Loucy (cell line): Measurements from ENCODE around the gene STPG4.

Source experiments
- H2AFZ ChIP-seq: fragments of 200-600 bp; sonication (generic); 2 replicates; pipeline ENCODE4 v1.6.0; 2016; ENCODE audit warnings: antibody characterized with exemption, mild to moderate bottlenecking, low read length, moderate library complexity
- H3F3A ChIP-seq: fragments of 200-600 bp; 2 replicates; pipeline ENCODE4 v1.6.0; 2016; ENCODE audit warnings: antibody characterized with exemption, low read depth, mild to moderate bottlenecking
- H3K27me3 ChIP-seq: fragments of 200-600 bp; sonication (generic); 2 replicates; pipeline ENCODE4 v1.6.1; 2014; ENCODE audit warnings: low read length, mild to moderate bottlenecking; ENCODE audit not compliant: insufficient read depth, poor library complexity, severe bottlenecking
- H3K36me3 ChIP-seq: fragments of 200-600 bp; sonication (generic); 2 replicates; pipeline ENCODE4 v1.6.1; 2016; ENCODE audit warnings: low read length; ENCODE audit not compliant: insufficient read depth
- H3K4me1 ChIP-seq: fragments of 200-600 bp; sonication (generic); 2 replicates; pipeline ENCODE4 v1.5.1; 2014; ENCODE audit warnings: low read length, mild to moderate bottlenecking; ENCODE audit not compliant: insufficient read depth, poor library complexity, severe bottlenecking
- H3K4me2 ChIP-seq: fragments of 200-600 bp; sonication (generic); 2 replicates; pipeline ENCODE4 v1.6.0; 2014; ENCODE audit warnings: antibody characterized with exemption, low read length, low read depth, mild to moderate bottlenecking; ENCODE audit not compliant: poor library complexity, severe bottlenecking
- H3K4me3 ChIP-seq: fragments of 200-600 bp; sonication (generic); 2 replicates; pipeline ENCODE4 v1.5.1; 2014; ENCODE audit warnings: low read length, mild to moderate bottlenecking, mixed read lengths; ENCODE audit not compliant: poor library complexity, severe bottlenecking
- H3K79me2 ChIP-seq: fragments of 200-600 bp; sonication (generic); 2 replicates; pipeline ENCODE4 v1.6.1; 2014; ENCODE audit warnings: low read length; ENCODE audit not compliant: insufficient read depth
- H3K9ac ChIP-seq: fragments of 200-600 bp; sonication (generic); 2 replicates; pipeline ENCODE4 v1.6.0; 2014; ENCODE audit warnings: mild to moderate bottlenecking, low read depth, low read length, moderate library complexity; ENCODE audit not compliant: poor library complexity, severe bottlenecking
- H3K9me2 ChIP-seq: fragments of 200-600 bp; sonication (generic); replicated peaks from 2 replicates; pipeline ENCODE4 v1.6.1; 2016; ENCODE audit warnings: low read depth, low read length, mixed read lengths
- H3K9me3 ChIP-seq: fragments of 200-600 bp; sonication (generic); 2 replicates; pipeline ENCODE4 v1.6.1; 2014; ENCODE audit warnings: mild to moderate bottlenecking, antibody characterized with exemption, low read length, low read depth; ENCODE audit not compliant: insufficient read depth
- H4K20me1 ChIP-seq: fragments of 200-600 bp; sonication (generic); 2 replicates; pipeline ENCODE4 v1.6.0; 2014; ENCODE audit warnings: antibody characterized with exemption, low read length, mild to moderate bottlenecking; ENCODE audit not compliant: insufficient read depth, poor library complexity, severe bottlenecking
- CTCF ChIP-seq: fragments of 200-600 bp; sonication (generic); conservative IDR thresholded peaks from 2 replicates; pipeline ENCODE4 v1.5.1; 2014; ENCODE audit warnings: mild to moderate bottlenecking, antibody characterized with exemption, low read length
- EZH2phosphoT487 ChIP-seq: fragments of 200-600 bp; IDR thresholded peaks from 2 replicates; pipeline ENCODE4 v1.6.1; 2018; ENCODE audit warnings: antibody characterized with exemption, mild to moderate bottlenecking, moderate library complexity, borderline replicate concordance

Gene STPG4

GRCh38 chr2:47193607-47194006 lies 38.5 kb upstream of the STPG4 start:
- TF ChIP-seq EZH2phosphoT487 (no peak), CTCF (no peak)
- H3K36me3 ChIP-seq: no peaks in the 10 kb centered on the region
- no peak overlapping the region for H3K4me3 ChIP-seq
- H3K9me3 ChIP-seq: no peaks in the 10 kb centered on the region
- no peaks in the 10 kb centered on the region for H3F3A ChIP-seq
- no peak overlapping the region for H2AFZ ChIP-seq
- H3K27me3 ChIP-seq: no peaks in the 10 kb centered on the region
- H3K4me1 ChIP-seq: no peaks in the 10 kb centered on the region
- H3K9me2 ChIP-seq: no peaks in the 10 kb centered on the region
- H3K9ac ChIP-seq: no peak overlapping the region
- no peak overlapping the region for H3K4me2 ChIP-seq
- H4K20me1 ChIP-seq: no peaks in the 10 kb centered on the region
- no peaks in the 10 kb centered on the region for H3K79me2 ChIP-seq

- TF ChIP-seq CTCF (no peak), EZH2phosphoT487 (no peak)
- Histone ChIP-seq H3K4me2 (no peak overlapping the region), H3F3A (no peaks in the 10 kb centered on the region), H3K4me3 (no peak overlapping the region), H3K9me2 (no peaks in the 10 kb centered on the region), H2AFZ (no peak overlapping the region), H4K20me1 (no peaks in the 10 kb centered on the region), H3K4me1 (no peaks in the 10 kb centered on the region), H3K79me2 (no peaks in the 10 kb centered on the region), H3K9me3 (no peaks in the 10 kb centered on the region), H3K36me3 (no peaks in the 10 kb centered on the region), H3K27me3 (no peaks in the 10 kb centered on the region), H3K9ac (no peak overlapping the region)
Observed at GRCh38 chr2:47190188-47190881, 35.2 kb upstream of the STPG4 start.

GRCh38 chr2:47189635-47190034 lies 34.5 kb upstream of the STPG4 start:
- no peaks in the 10 kb centered on the region for H4K20me1 ChIP-seq
- H3K4me2 ChIP-seq: no peak overlapping the region
- no peak overlapping the region for H3K9ac ChIP-seq
- no peaks in the 10 kb centered on the region for H3K36me3 ChIP-seq
- no peaks in the 10 kb centered on the region for H3K9me2 ChIP-seq
- no peaks in the 10 kb centered on the region for H3K79me2 ChIP-seq
- H3F3A ChIP-seq: no peaks in the 10 kb centered on the region
- TF ChIP-seq CTCF: no peak
- TF ChIP-seq EZH2phosphoT487: no peak
- no peaks in the 10 kb centered on the region for H3K27me3 ChIP-seq
- no peak overlapping the region for H3K4me3 ChIP-seq
- no peaks in the 10 kb centered on the region for H3K4me1 ChIP-seq
- H3K9me3 ChIP-seq: no peaks in the 10 kb centered on the region
- no peak overlapping the region for H2AFZ ChIP-seq
